Measurements from ENCODE around the gene ODAD3. TPM values are rescaled to one million over a fixed set of nuclear protein-coding genes. Genes with fewer than 3 reads are reported as not detected.

ODAD3 gene
- total RNA-seq, 1 donor from 2014 or later = not detected

- ATAC-seq = no peak
Measured at GRCh38 chr19:11373885-11374432, 61.0 kb downstream of the ODAD3 start.

GRCh38 chr19:11373166-11373884 is 61.6 kb downstream of the ODAD3 start:
- no peak for ATAC-seq

- no peak for ATAC-seq
Measured at GRCh38 chr19:11370744-11371143, 64.2 kb downstream of the ODAD3 start.

Other genes starting within 250 kb of the ODAD3 start
- 8.9 TPM for gene KANK2, start 237.6 kb downstream of the ODAD3 start, total RNA-seq
- not detected for gene ANGPTL8, start 195.5 kb downstream of the ODAD3 start, total RNA-seq
- gene DOCK6, start 172.6 kb downstream of the ODAD3 start, total RNA-seq = 49.1 TPM
- not detected for gene TSPAN16, start 139.0 kb downstream of the ODAD3 start, total RNA-seq
- gene RAB3D, start 95.5 kb downstream of the ODAD3 start, total RNA-seq = 141 TPM
- gene TMEM205, start 88.9 kb downstream of the ODAD3 start, total RNA-seq = 45.1 TPM
- gene CCDC159, start 88.6 kb downstream of the ODAD3 start, total RNA-seq = 7.4 TPM
- gene PLPPR2, start 79.7 kb downstream of the ODAD3 start, total RNA-seq = 7.3 TPM
- 2.5 TPM for gene SWSAP1, start 60.5 kb downstream of the ODAD3 start, total RNA-seq
- 0.48 TPM for gene EPOR, start 50.8 kb downstream of the ODAD3 start, total RNA-seq
- 0.64 TPM for gene RGL3, start 15.8 kb downstream of the ODAD3 start, total RNA-seq
- gene PRKCSH, start 514 bp upstream of the ODAD3 start, total RNA-seq = 161 TPM
- not detected for gene ELAVL3, start 45.9 kb upstream of the ODAD3 start, total RNA-seq
- gene ZNF653, start 70.7 kb upstream of the ODAD3 start, total RNA-seq = 5.0 TPM
- gene ECSIT, start 94.0 kb upstream of the ODAD3 start, total RNA-seq = 32.8 TPM
- 8.3 TPM for gene CNN1, start 103.7 kb upstream of the ODAD3 start, total RNA-seq
- 34.9 TPM for gene ELOF1, start 124.1 kb upstream of the ODAD3 start, total RNA-seq
- 34.6 TPM for gene ACP5, start 142.5 kb upstream of the ODAD3 start, total RNA-seq
- 4.1 TPM for gene ZNF627, start 162.4 kb upstream of the ODAD3 start, total RNA-seq